Uterus (tissue), 2 donors: ENCODE measurements around the gene SYT9.

Source experiments
- CTCF ChIP-seq, 4 experiments: fragments of 200-600 bp in 2 of 4; fragments of 450-650 bp in 2 of 4; sonication (generic) in 2 of 4; IDR thresholded peaks; one replicate each; pipeline ENCODE4 v1.5.1; 2016 to 2019; ENCODE audit warnings: antibody characterized with exemption in 4 of 4, mild to moderate bottlenecking in 2 of 4, moderate library complexity in 1 of 4
- POLR2A ChIP-seq, 2 donors: fragments of 450-650 bp; IDR thresholded peaks; one replicate each; pipeline ENCODE4 v1.6.1; 2016; ENCODE audit warnings: antibody characterized with exemption in 2 of 2, mild to moderate bottlenecking in 1 of 2, moderate library complexity in 1 of 2

DNA sequence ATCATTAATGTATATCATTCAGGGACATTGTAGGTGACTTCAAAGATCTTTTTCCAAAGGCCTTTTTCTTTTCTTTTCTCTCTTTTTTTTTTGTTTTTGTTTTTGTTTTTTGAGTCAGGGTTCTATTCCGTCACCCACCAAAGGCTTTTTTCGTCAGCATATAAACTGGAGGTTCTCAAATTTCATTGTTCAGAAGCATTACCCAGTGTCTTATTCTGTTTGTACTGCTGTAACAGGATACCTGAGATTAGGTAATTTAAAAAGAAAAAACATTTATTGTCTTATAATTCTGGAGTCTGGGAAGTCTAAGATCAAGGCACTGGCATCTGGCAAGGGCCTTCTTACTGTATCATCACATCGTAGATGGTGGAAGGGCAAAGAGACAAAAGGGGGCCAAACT lies 6.4 kb upstream of the SYT9 start:
- TF ChIP-seq CTCF (IDR thresholded peaks at IDR 0.05) (no peak), POLR2A (IDR thresholded peaks at IDR 0.05) (no peak)
